ENCODE data around the gene ZNF750.

DNA sequence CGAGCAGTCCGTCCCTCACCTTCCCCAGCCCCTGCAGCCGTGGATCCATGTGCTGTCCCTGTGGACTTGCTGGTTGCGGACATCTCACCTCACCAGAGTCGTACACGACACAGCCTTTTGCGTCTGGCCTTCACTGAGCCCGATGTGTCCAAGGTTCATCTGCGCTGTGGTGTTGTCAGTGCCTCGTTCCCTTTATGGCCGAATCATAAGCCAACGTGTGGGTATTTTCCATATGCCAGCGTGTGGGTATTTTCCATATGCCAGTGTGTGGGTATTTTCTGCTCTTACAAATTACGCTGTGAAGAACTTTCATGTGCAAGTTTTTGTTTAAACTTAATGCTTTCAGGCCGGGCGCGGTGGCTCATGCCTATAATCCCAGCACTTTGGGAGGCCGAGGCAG lies 56.3 kb downstream of the ZNF750 start:
- TF ChIP-seq, protein P1, sequence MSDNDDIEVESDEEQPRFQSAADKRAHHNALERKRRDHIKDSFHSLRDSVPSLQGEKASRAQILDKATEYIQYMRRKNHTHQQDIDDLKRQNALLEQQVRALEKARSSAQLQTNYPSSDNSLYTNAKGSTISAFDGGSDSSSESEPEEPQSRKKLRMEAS (IDR thresholded peaks at IDR 0.05): no peak
- no peak for TF ChIP-seq ZNF143 (CRISPR knock-in tag; IDR thresholded peaks at IDR 0.05)
- TF ChIP-seq KLF16 (CRISPR knock-in tag; IDR thresholded peaks at IDR 0.05): no peak
- no peak for TF ChIP-seq ZBTB7A (CRISPR knock-in tag; IDR thresholded peaks at IDR 0.05)
- TF ChIP-seq NFYB (CRISPR knock-in tag; IDR thresholded peaks at IDR 0.05): no peak
- TF ChIP-seq CHD2 (IDR thresholded peaks at IDR 0.05; ENCODE audit: low read depth, low read length): no peak
- TF ChIP-seq, protein P2, sequence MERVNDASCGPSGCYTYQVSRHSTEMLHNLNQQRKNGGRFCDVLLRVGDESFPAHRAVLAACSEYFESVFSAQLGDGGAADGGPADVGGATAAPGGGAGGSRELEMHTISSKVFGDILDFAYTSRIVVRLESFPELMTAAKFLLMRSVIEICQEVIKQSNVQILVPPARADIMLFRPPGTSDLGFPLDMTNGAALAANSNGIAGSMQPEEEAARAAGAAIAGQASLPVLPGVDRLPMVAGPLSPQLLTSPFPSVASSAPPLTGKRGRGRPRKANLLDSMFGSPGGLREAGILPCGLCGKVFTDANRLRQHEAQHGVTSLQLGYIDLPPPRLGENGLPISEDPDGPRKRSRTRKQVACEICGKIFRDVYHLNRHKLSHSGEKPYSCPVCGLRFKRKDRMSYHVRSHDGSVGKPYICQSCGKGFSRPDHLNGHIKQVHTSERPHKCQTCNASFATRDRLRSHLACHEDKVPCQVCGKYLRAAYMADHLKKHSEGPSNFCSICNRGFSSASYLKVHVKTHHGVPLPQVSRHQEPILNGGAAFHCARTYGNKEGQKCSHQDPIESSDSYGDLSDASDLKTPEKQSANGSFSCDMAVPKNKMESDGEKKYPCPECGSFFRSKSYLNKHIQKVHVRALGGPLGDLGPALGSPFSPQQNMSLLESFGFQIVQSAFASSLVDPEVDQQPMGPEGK (CRISPR knock-in tag; IDR thresholded peaks at IDR 0.05): no peak
- TF ChIP-seq SIN3A (IDR thresholded peaks at IDR 0.05; ENCODE audit: borderline replicate concordance, low read depth, low read length): no peak
- TF ChIP-seq BRCA1 (CRISPR knock-in tag; IDR thresholded peaks at IDR 0.05): no peak
